SH-SY5Y (cell line): Measurements from ENCODE around the gene IMP3.

Experiments
- GATA2 ChIP-seq: IDR thresholded peaks from 2 replicates; pipeline ENCODE4 v1.6.1; 2011; ENCODE audit warnings: mild to moderate bottlenecking, low read depth, low read length
- GATA3 ChIP-seq: IDR thresholded peaks from 2 replicates; pipeline ENCODE4 v1.6.1; 2011; ENCODE audit warnings: low read depth, mild to moderate bottlenecking, low read length, moderate library complexity

- TF ChIP-seq GATA2, result no peak
- TF ChIP-seq GATA3, result no peak
Observed at GRCh38 chr15:75620841-75621391, 19.1 kb downstream of the IMP3 start.
